ENCODE results near the gene SRRM2. TPM values are rescaled to one million over a fixed set of nuclear protein-coding genes. Genes with fewer than 3 reads are reported as not detected.

SRRM2 gene
- polyA plus RNA-seq, 1 experiment = 105 TPM

GRCh38 chr16:2778630-2778958 lies 26.2 kb downstream of the SRRM2 start:
- H3K27me3 ChIP-seq (ENCODE audit: control insufficient read depth, insufficient read depth, low read length) = no peaks in the 10 kb centered on the region; the same call in none of the 2 replicates
- no peak for DNase-seq (ENCODE audit: low read depth)
- H3K4me3 ChIP-seq (ENCODE audit: low read depth, low read length) = no peak overlapping the region
- POLR2A ChIA-PET = interaction anchor here (1.0 kb wide), 1 partner anchor 25 kb away, joined by 3 read pairs; no protein-coding TSS in a partner anchor
- CTCF ChIA-PET = interaction anchor here (0.8 to 1.4 kb wide), 2 partner anchors 14 to 89 kb away, joined by 3 to 4 read pairs; no protein-coding TSS in a partner anchor
- peaks cover 9% of the 10 kb centered on the region for H3K36me3 ChIP-seq (ENCODE audit: control insufficient read depth, insufficient read depth, low read length)
- TF ChIP-seq CTCF (IDR thresholded peaks at IDR 0.05; ENCODE audit: insufficient read depth, low read depth, low read length) = no peak

GRCh38 chr16:2779151-2779920 lies 26.9 kb downstream of the SRRM2 start:
- Histone ChIP-seq H3K27me3 (ENCODE audit: control insufficient read depth, insufficient read depth, low read length) (peaks cover 5% of the 10 kb centered on the region), H3K4me3 (ENCODE audit: low read depth, low read length) (no peak overlapping the region), H3K36me3 (ENCODE audit: control insufficient read depth, insufficient read depth, low read length) (peaks cover 5% of the 10 kb centered on the region)
- ChIA-PET CTCF (interaction anchor here (1.4 kb wide), 1 partner anchor 13 kb away, joined by 4 read pairs; no protein-coding TSS in a partner anchor), POLR2A (interaction anchor here (1.0 kb wide), 1 partner anchor 26 kb away, joined by 3 read pairs; no protein-coding TSS in a partner anchor)
- TF ChIP-seq CTCF (IDR thresholded peaks at IDR 0.05; ENCODE audit: insufficient read depth, low read depth, low read length) = no peak
- DNase-seq (ENCODE audit: low read depth) = no peak

- Histone ChIP-seq H3K4me3 (ENCODE audit: low read depth, low read length) (no peak overlapping the region), H3K27me3 (ENCODE audit: control insufficient read depth, insufficient read depth, low read length) (peaks cover 13% of the 10 kb centered on the region), H3K36me3 (ENCODE audit: control insufficient read depth, insufficient read depth, low read length) (no peaks in the 10 kb centered on the region)
- CTCF ChIA-PET = interaction anchor here (1.4 kb wide), 1 partner anchor 12 kb away, joined by 4 read pairs; no protein-coding TSS in a partner anchor
- no peak for DNase-seq (ENCODE audit: low read depth)
- POLR2A ChIA-PET = no interaction called here
- TF ChIP-seq CTCF (IDR thresholded peaks at IDR 0.05; ENCODE audit: insufficient read depth, low read depth, low read length) = no peak
Observed at GRCh38 chr16:2779978-2780898, 27.8 kb downstream of the SRRM2 start.

GRCh38 chr16:2782583-2783351 lies 30.3 kb downstream of the SRRM2 start:
- TF ChIP-seq CTCF (IDR thresholded peaks at IDR 0.05; ENCODE audit: insufficient read depth, low read depth, low read length) = no peak
- Histone ChIP-seq H3K36me3 (ENCODE audit: control insufficient read depth, insufficient read depth, low read length) (no peaks in the 10 kb centered on the region), H3K4me3 (ENCODE audit: low read depth, low read length) (no peak overlapping the region), H3K27me3 (ENCODE audit: control insufficient read depth, insufficient read depth, low read length) (peaks cover 28% of the 10 kb centered on the region)
- no peak for DNase-seq (ENCODE audit: low read depth)
- ChIA-PET POLR2A (no interaction called here), CTCF (interaction anchor here (1.1 kb wide), 1 partner anchor 30 kb away, joined by 3 read pairs; no protein-coding TSS in a partner anchor)
